Stimulated activated memory B cell treated with anti-CD40 and anti-IgM and Interleukin-4, amounts not matched to agents 10 μg/mL and 1 μg/mL and 100 μg/mL, for 72 hours (primary cell): ENCODE results near the gene CCL24.
A peak's percentile ranks its signal among the peaks of the same experiment; 100 is the strongest.
"Not testable (repeated sequence)": the region's sequence is repeated elsewhere in the genome, so short reads cannot be mapped to it uniquely, and the experiment has no call there.

Experiments used
- ATAC-seq: fragments of 150-1000 bp; cut with Tn5 transposase; 2 replicates; pipeline ENCODE4 v1.10.0; 2021
- H3K27ac Mint-ChIP-seq: one replicate; pipeline ENCODE4 v1.8.0; 2022; ENCODE audit warnings: mild to moderate bottlenecking, mixed read lengths
- H3K27me3 Mint-ChIP-seq: one replicate; pipeline ENCODE4 v1.8.0; 2022; ENCODE audit warnings: mixed read lengths
- H3K36me3 Mint-ChIP-seq: one replicate; pipeline ENCODE4 v1.8.0; 2022; ENCODE audit warnings: mixed read lengths
- H3K4me1 Mint-ChIP-seq: one replicate; pipeline ENCODE4 v1.8.0; 2022; ENCODE audit warnings: mixed read lengths
- H3K4me3 Mint-ChIP-seq: one replicate; pipeline ENCODE4 v1.8.0; 2022; ENCODE audit warnings: mild to moderate bottlenecking, moderate library complexity, mixed read lengths
- H3K9me3 Mint-ChIP-seq: one replicate; pipeline ENCODE4 v1.8.0; 2022; ENCODE audit warnings: mixed read lengths

The CCL24 gene

DNA sequence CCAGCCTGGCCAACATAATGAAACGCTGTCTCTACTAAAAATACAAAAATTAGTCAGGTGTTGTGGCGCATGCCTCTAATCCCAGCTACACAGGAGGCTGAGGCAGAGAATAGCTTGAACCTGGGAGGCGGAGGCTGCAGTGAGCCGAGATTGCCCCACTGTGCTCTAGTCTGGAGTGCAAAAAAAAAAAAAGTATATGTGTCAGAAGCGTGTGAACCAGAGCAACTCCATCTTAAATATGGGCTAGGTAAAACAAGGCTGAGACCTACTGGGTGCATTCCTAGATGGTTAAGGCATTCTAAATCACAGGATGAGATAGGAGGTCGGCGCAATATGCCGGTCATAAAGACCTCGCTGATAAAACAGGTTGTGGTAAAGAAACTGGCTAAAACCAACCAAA, 6.2 kb downstream of the CCL24 start:
- Mint-ChIP-seq H3K4me3 (no peak overlapping the region), H3K4me1 (no peaks in the 10 kb centered on the region), H3K36me3 (peaks cover 5% of the 10 kb centered on the region), H3K27ac (no peak overlapping the region), H3K9me3 (peaks cover 6% of the 10 kb centered on the region), H3K27me3 (peaks cover 16% of the 10 kb centered on the region)
- no peak for ATAC-seq

DNA sequence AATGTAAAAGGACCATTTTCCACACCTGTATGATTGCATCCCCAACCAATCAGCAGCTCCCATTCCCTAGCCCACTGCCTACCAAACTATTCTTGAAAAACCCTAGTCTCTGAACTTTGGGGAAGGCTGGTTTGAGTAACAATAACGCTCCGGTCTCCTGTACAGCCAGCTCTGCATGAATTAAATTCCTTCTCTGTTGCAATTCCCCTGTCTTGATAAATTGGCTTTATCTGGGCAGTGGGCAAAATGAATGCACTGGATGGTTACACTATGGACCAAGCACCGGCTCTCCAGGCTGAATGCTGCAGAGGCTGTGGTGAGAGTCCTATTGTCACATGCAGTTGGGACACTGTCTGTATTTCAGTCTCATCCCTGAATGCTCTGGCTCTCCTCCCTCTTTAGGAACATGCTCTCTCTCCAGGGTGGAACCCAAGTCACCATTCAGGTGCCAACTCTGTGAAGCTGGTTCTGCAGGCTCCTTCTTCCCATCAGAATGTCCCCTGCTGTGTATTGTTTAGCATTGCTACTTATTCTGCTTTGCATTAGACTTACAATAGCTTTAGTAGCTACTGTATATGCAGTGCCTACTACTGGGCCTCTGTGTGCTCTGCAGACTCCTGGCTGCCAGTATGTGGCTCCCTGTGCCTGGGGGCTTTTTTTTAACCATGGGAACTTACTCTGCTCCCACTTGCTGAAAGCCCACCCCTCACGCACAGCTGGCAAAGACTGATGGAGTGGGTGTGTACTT, 6.9 kb downstream of the CCL24 start:
- H3K27ac Mint-ChIP-seq, result no peak overlapping the region
- ATAC-seq, result no peak
- peaks cover 17% of the 10 kb centered on the region for H3K27me3 Mint-ChIP-seq
- H3K4me3 Mint-ChIP-seq, result no peak overlapping the region
- H3K9me3 Mint-ChIP-seq, result peaks cover 6% of the 10 kb centered on the region
- H3K4me1 Mint-ChIP-seq, result no peaks in the 10 kb centered on the region
- H3K36me3 Mint-ChIP-seq, result peaks cover 5% of the 10 kb centered on the region

DNA sequence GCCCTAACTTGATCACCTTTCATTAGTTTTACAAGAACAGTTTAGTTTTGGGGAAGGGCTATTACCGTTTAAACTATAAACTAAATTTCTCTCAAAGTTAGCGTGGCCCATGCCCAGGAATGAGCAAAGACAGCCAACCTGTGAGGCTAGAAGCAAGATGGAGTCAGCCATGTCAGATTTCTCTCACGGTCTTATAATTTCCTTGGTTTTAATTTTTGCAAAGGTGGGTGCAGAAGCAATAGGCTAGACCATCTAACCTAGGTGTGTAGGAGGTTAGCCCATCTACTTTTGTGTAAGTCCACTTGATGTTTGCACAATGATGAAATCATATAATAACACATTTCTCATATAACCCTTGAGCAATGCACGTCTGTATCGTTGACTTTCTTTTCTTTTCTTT, 8.9 kb downstream of the CCL24 start:
- peaks cover 5% of the 10 kb centered on the region for H3K36me3 Mint-ChIP-seq
- H3K27ac Mint-ChIP-seq, result no peak overlapping the region
- no peaks in the 10 kb centered on the region for H3K4me1 Mint-ChIP-seq
- H3K9me3 Mint-ChIP-seq, result peaks cover 6% of the 10 kb centered on the region
- ATAC-seq, result no peak
- H3K4me3 Mint-ChIP-seq, result no peak overlapping the region
- H3K27me3 Mint-ChIP-seq, result peaks cover 17% of the 10 kb centered on the region

- Mint-ChIP-seq H3K27me3 (peaks cover 24% of the 10 kb centered on the region), H3K4me3 (no peak overlapping the region), H3K36me3 (peaks cover 5% of the 10 kb centered on the region), H3K9me3 (peaks cover 6% of the 10 kb centered on the region), H3K27ac (no peak overlapping the region), H3K4me1 (no peaks in the 10 kb centered on the region)
- no peak for ATAC-seq
These were observed 9.6 kb downstream of the CCL24 start for GRCh38 chr7:75804004-75804403.

GRCh38 chr7:75802552-75802821, 11.1 kb downstream of the CCL24 start:
- Mint-ChIP-seq H3K4me1 (peaks cover 11% of the 10 kb centered on the region), H3K27me3 (peaks cover 35% of the 10 kb centered on the region), H3K27ac (no peak overlapping the region), H3K36me3 (peaks cover 5% of the 10 kb centered on the region), H3K9me3 (peaks cover 6% of the 10 kb centered on the region), H3K4me3 (no peak overlapping the region)
- ATAC-seq, result no peak

DNA sequence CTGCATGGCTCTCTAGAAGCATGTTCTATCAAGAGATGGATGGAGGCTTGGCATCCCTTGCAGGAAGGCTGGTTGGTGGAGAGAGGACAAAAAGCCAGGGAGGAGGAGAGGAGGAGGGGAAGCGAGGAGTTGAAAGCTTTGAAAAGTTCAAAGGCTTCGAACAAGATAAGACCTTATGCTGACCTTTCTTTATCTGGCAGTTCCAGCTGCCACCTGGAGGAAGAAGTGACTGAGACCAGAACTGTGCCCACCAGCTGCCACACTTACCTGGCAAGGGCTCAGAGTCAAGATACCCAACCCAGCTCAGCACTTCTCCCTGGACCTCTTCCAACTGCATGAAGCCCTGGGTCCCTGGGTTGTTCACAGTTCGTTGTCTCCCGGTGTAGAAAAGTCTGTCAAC, 14.8 kb downstream of the CCL24 start:
- Mint-ChIP-seq H3K27me3 (peaks cover 55% of the 10 kb centered on the region), H3K27ac (no peak overlapping the region), H3K4me1 (peaks cover 11% of the 10 kb centered on the region), H3K36me3 (no peaks in the 10 kb centered on the region), H3K4me3 (no peak overlapping the region), H3K9me3 (no peaks in the 10 kb centered on the region)
- peak; percentile 41 for ATAC-seq

DNA sequence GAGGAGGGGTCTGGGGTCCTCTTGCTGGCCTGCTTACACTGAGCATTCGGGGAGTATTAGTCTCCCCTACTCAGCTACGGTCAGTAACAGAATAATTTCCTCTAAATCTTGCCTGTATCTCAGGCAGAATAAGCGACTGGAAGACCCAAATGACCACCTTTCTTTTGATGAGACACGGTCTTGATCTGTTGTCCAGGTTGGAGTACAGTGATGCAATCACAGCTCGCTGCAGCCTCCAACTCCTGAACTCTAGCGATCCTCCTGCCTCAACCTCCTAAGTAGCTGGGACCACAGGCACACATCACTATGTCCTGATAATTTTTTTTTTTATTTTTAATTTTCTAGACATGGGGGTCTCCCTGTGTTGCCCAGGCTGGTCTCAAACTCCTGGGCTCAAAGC, 17.2 kb downstream of the CCL24 start:
- H3K4me1 Mint-ChIP-seq, result peaks cover 11% of the 10 kb centered on the region
- H3K27me3 Mint-ChIP-seq, result peaks cover 55% of the 10 kb centered on the region
- no peaks in the 10 kb centered on the region for H3K36me3 Mint-ChIP-seq
- H3K9me3 Mint-ChIP-seq, result no peaks in the 10 kb centered on the region
- H3K4me3 Mint-ChIP-seq, result no peak overlapping the region
- ATAC-seq, result no peak
- H3K27ac Mint-ChIP-seq, result no peak overlapping the region

DNA sequence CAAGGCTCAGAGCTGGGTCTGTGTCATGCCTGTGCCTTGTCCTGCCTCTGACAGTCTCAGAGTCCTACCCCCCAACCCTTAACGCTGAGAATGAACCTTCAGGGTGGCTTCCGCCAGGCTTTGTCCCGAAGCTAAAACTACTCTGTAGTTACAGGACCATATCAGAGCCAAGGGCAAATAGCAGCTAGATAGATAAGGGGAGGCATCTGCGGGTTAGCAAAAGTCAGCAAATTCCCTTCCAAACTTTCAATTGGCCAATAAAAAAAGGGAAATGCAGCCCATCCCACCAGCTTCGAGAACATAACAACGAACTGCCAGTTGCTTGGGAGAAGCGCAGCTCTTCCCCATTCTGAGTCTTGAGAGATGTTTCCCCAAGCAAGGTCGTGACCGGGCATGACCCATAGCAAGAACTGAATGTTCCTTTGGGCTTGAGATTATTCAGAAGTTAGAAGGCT, 17.7 kb downstream of the CCL24 start:
- ATAC-seq, result no peak
- Mint-ChIP-seq H3K27me3 (peaks cover 59% of the 10 kb centered on the region), H3K9me3 (no peaks in the 10 kb centered on the region), H3K4me3 (no peak overlapping the region), H3K36me3 (no peaks in the 10 kb centered on the region), H3K27ac (no peak overlapping the region), H3K4me1 (peaks cover 11% of the 10 kb centered on the region)

- H3K4me1 Mint-ChIP-seq, result peaks cover 8% of the 10 kb centered on the region
- no peak overlapping the region for H3K27ac Mint-ChIP-seq
- no peaks in the 10 kb centered on the region for H3K36me3 Mint-ChIP-seq
- no peaks in the 10 kb centered on the region for H3K9me3 Mint-ChIP-seq
- no peak for ATAC-seq
- no peak overlapping the region for H3K4me3 Mint-ChIP-seq
- H3K27me3 Mint-ChIP-seq, result peaks cover 49% of the 10 kb centered on the region
These were observed 19.9 kb downstream of the CCL24 start for GRCh38 chr7:75793676-75794075.

- H3K4me1 Mint-ChIP-seq, H3K4me3 Mint-ChIP-seq, H3K9me3 Mint-ChIP-seq, H3K36me3 Mint-ChIP-seq, ATAC-seq, H3K27ac Mint-ChIP-seq: not testable (repeated sequence)
- H3K27me3 Mint-ChIP-seq, result peaks cover 42% of the 10 kb centered on the region
These were observed 21.0 kb downstream of the CCL24 start for GRCh38 chr7:75792567-75792966.

- Mint-ChIP-seq H3K36me3 (no peaks in the 10 kb centered on the region), H3K27me3 (peaks cover 25% of the 10 kb centered on the region), H3K4me3 (no peak overlapping the region), H3K9me3 (no peaks in the 10 kb centered on the region), H3K27ac (no peak overlapping the region), H3K4me1 (no peaks in the 10 kb centered on the region)
- no peak for ATAC-seq
These were observed 24.2 kb downstream of the CCL24 start for GRCh38 chr7:75789361-75789924.

DNA sequence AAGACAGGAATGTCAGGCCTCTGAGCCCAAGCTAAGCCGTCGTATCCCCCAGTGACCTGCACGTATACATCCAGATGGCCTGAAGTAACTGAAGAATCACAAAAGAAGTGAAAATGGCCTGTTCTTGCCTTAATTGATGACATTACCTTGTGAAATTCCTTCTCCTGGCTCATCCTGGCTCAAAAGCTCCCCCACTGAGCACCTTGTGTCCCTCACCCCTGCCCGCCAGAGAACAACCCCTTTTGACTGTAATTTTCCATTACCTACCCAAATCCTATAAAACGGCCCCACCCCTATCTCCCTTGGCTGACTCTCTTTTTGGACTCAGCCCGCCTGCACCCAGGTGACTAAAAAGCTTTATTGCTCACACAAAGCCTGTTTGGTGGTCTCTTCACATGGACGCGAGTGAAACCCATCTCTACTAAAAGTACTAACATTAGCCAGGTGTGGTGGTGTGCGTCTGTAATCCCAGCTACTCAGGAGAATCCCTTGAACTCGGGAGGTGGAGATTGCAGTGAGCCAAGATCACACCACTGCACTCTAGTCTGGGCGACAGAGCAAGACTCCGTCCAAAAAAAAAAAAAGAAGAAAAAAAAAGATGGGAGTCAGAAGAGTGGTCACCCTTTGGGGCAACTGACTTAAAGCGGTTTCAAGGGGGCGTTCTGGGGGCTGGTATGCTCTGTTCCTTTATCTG, 25.3 kb downstream of the CCL24 start:
- H3K9me3 Mint-ChIP-seq, H3K36me3 Mint-ChIP-seq, H3K4me3 Mint-ChIP-seq: not testable (repeated sequence)

DNA sequence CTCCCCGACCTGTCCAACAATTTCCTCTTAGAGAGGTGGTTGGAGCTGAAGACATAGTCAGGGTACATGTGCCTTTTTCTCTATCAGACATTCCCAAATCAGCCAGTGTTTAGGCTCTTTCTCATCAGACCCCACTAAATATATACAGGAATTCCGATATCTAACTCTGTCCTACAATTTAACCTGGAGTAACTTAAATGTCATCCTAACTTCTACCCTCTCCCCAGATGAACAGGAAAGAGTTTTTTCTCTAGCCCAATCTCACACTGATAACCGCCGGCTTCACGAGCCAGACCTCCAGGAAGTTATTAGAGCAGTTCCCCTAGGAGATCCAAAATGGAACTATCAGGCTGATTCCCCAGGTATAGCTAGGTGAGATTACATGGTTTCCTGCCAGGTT, 30.5 kb downstream of the CCL24 start:
- ATAC-seq, H3K36me3 Mint-ChIP-seq, H3K4me1 Mint-ChIP-seq, H3K9me3 Mint-ChIP-seq, H3K4me3 Mint-ChIP-seq, H3K27ac Mint-ChIP-seq: not testable (repeated sequence)
- H3K27me3 Mint-ChIP-seq, result peaks cover 43% of the 10 kb centered on the region

More for the DNA sequence above, 25.3 kb downstream of the CCL24 start:
- peaks cover 14% of the 10 kb centered on the region for H3K27me3 Mint-ChIP-seq
- H3K4me1 Mint-ChIP-seq, H3K27ac Mint-ChIP-seq, ATAC-seq: not testable (repeated sequence)

GRCh38 chr7:75780647-75781273, 32.8 kb downstream of the CCL24 start:
- H3K27me3 Mint-ChIP-seq, result peaks cover 43% of the 10 kb centered on the region
- H3K4me3 Mint-ChIP-seq, H3K27ac Mint-ChIP-seq, H3K36me3 Mint-ChIP-seq, H3K9me3 Mint-ChIP-seq, ATAC-seq, H3K4me1 Mint-ChIP-seq: not testable (repeated sequence)

DNA sequence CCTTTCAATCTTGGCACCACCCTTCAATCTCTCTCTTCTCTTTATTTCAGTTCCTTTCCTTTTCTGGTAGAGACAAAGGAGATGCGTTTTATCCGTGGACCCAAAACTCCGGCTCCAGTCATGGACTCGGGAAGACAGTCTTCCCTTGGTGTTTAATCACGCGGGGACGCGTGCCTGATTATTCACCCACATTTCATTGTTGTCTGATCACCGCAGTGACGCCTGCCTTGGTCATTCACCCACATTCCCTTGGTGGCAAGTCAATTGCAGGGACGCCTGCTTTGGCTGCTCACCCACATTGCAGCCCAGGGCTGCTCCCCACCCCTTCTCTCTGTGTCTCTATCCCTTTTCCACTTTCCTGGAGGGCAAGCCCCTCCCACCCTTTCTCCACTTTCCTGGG, 34.1 kb downstream of the CCL24 start:
- not testable (repeated sequence) for H3K9me3 Mint-ChIP-seq, H3K4me1 Mint-ChIP-seq, H3K4me3 Mint-ChIP-seq, H3K27ac Mint-ChIP-seq, H3K36me3 Mint-ChIP-seq, ATAC-seq
- peaks cover 43% of the 10 kb centered on the region for H3K27me3 Mint-ChIP-seq

DNA sequence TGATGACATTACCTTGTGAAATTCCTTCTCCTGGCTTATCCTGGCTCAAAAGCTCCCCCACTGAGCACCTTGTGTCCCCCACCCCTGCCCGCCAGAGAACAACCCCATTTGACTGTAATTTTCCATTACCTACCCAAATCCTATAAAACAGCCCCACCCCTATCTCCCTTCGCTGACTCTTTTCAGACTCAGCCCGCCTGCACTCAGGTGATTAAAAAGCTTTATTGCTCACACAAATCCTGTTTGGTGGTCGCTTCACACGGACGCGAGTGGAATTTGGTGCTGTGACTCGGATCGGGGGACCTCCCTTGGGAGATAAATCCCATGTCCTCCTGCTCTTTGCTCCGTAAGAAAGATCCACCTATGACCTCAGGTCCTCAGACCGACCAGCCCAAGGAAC, 34.6 kb downstream of the CCL24 start:
- H3K36me3 Mint-ChIP-seq, H3K4me3 Mint-ChIP-seq, H3K4me1 Mint-ChIP-seq, H3K9me3 Mint-ChIP-seq, ATAC-seq, H3K27ac Mint-ChIP-seq: not testable (repeated sequence)
- H3K27me3 Mint-ChIP-seq, result peaks cover 43% of the 10 kb centered on the region
